Endometrium (tissue), 2 donors: Measurements from ENCODE around the gene SYNE2.
"Not testable (repeated sequence)": the region's sequence is repeated elsewhere in the genome, so short reads cannot be mapped to it uniquely, and the experiment has no call there.

Experiments used
- FAIRE-seq: peaks from 2 replicates; lab custom pipeline; 2012; peaks lifted over from hg19 to GRCh38; lab: Jason Lieb, UNC
- donor health status: control.
- donor health status: control.

SYNE2 gene

GRCh38 chr14:64191756-64192155 is 339.0 kb downstream of the SYNE2 start:
- no peak for FAIRE-seq

- FAIRE-seq, result no peak
Measured at GRCh38 chr14:64193821-64194220, 341.0 kb downstream of the SYNE2 start.

GRCh38 chr14:64194404-64194803 is 341.6 kb downstream of the SYNE2 start:
- FAIRE-seq, result no peak

GRCh38 chr14:64195199-64195598 is 342.4 kb downstream of the SYNE2 start:
- FAIRE-seq, result no peak

- FAIRE-seq, result no peak
Measured at GRCh38 chr14:64196056-64196455, 343.3 kb downstream of the SYNE2 start.

- FAIRE-seq, result no peak
Measured at GRCh38 chr14:64196814-64197411, 344.1 kb downstream of the SYNE2 start.

GRCh38 chr14:64197996-64198395 is 345.2 kb downstream of the SYNE2 start:
- FAIRE-seq, result no peak

- no peak for FAIRE-seq
Measured at GRCh38 chr14:64198486-64198885, 345.7 kb downstream of the SYNE2 start.

- FAIRE-seq, result no peak
Measured at GRCh38 chr14:64200170-64200569, 347.4 kb downstream of the SYNE2 start.

GRCh38 chr14:64201296-64201695 is 348.5 kb downstream of the SYNE2 start:
- no peak for FAIRE-seq

- no peak for FAIRE-seq
Measured at GRCh38 chr14:64201921-64202545, 349.2 kb downstream of the SYNE2 start.

GRCh38 chr14:64202716-64203115 is 349.9 kb downstream of the SYNE2 start:
- FAIRE-seq, result no peak

- FAIRE-seq, result no peak
Measured at GRCh38 chr14:64203366-64204006, 350.7 kb downstream of the SYNE2 start.

GRCh38 chr14:64208261-64208660 is 355.5 kb downstream of the SYNE2 start:
- no peak for FAIRE-seq

- no peak for FAIRE-seq
Measured at GRCh38 chr14:64208981-64209380, 356.2 kb downstream of the SYNE2 start.

- no peak for FAIRE-seq
Measured at GRCh38 chr14:64209444-64210131, 356.8 kb downstream of the SYNE2 start.

- FAIRE-seq, result no peak
Measured at GRCh38 chr14:64210216-64210615, 357.4 kb downstream of the SYNE2 start.

- not testable (repeated sequence) for FAIRE-seq
Measured at GRCh38 chr14:64210912-64211311, 358.1 kb downstream of the SYNE2 start.

- no peak for FAIRE-seq
Measured at GRCh38 chr14:64212666-64213065, 359.9 kb downstream of the SYNE2 start.

- no peak for FAIRE-seq
Measured at GRCh38 chr14:64213086-64213485, 360.3 kb downstream of the SYNE2 start.

- no peak for FAIRE-seq
Measured at GRCh38 chr14:64213853-64214570, 361.2 kb downstream of the SYNE2 start.

GRCh38 chr14:64215274-64215673 is 362.5 kb downstream of the SYNE2 start:
- FAIRE-seq, result no peak
